ENCODE data around the gene RAD9A.
"Not testable (repeated sequence)": the region's sequence is repeated elsewhere in the genome, so short reads cannot be mapped to it uniquely, and the experiment has no call there.

The RAD9A gene

GRCh38 chr11:67397986-67398660 is 6.3 kb downstream of the RAD9A start:
- no peak for DNase-seq

GRCh38 chr11:67398661-67399563 is 7.1 kb downstream of the RAD9A start:
- DNase-seq = no peak

GRCh38 chr11:67400251-67400941 is 8.6 kb downstream of the RAD9A start:
- no peak for DNase-seq

- no peak for DNase-seq
Measured at GRCh38 chr11:67400942-67401494, 9.2 kb downstream of the RAD9A start.

- peak; percentile 86 for DNase-seq
Measured at GRCh38 chr11:67401495-67402191, 9.9 kb downstream of the RAD9A start, which contains the start of gene PPP1CA. TSS of gene PPP1CA (minus strand) at chr11:67401858. CDS start at chr11:67401782, 76 bp downstream.

- DNase-seq = not testable (repeated sequence)
Measured at GRCh38 chr11:67402192-67402839, 10.5 kb downstream of the RAD9A start.

GRCh38 chr11:67403085-67403484 is 11.3 kb downstream of the RAD9A start:
- DNase-seq = not testable (repeated sequence)

GRCh38 chr11:67404515-67405195 is 12.9 kb downstream of the RAD9A start:
- DNase-seq = no peak

GRCh38 chr11:67405196-67405567 is 13.4 kb downstream of the RAD9A start:
- DNase-seq = no peak

- DNase-seq = no peak
Measured at GRCh38 chr11:67405688-67406339, 14.0 kb downstream of the RAD9A start.

GRCh38 chr11:67406420-67406968 is 14.7 kb downstream of the RAD9A start:
- DNase-seq = no peak

GRCh38 chr11:67406969-67407687 is 15.3 kb downstream of the RAD9A start:
- DNase-seq = no peak

- no peak for DNase-seq
Measured at GRCh38 chr11:67407688-67408163, 15.9 kb downstream of the RAD9A start.

- no peak for DNase-seq
Measured at GRCh38 chr11:67408437-67409200, 16.8 kb downstream of the RAD9A start.

GRCh38 chr11:67409261-67409666 is 17.5 kb downstream of the RAD9A start:
- no peak for DNase-seq

GRCh38 chr11:67409781-67410368 is 18.1 kb downstream of the RAD9A start:
- peak; percentile 95 for DNase-seq

- no peak for DNase-seq
Measured at GRCh38 chr11:67410369-67410831, 18.6 kb downstream of the RAD9A start.
